A549 (cell line): ENCODE data around the gene CPA4. TPM values are rescaled to one million over a fixed set of nuclear protein-coding genes. Genes with fewer than 3 reads are reported as not detected.

Experiments
- ATAC-seq, 2 experiments: fragments of 200-7000 bp in 1 of 2; fragments of >200 bp in 1 of 2; cut with Nextera tagmentation in 1 of 2; cut with Tn5 transposase in 1 of 2; 3 replicates each; pipeline versions ENCODE4 v1.8.0 to v1.9.1; 2018 to 2020; ENCODE audit warnings: mild to moderate bottlenecking in 1 of 2, moderate library complexity in 1 of 2
- CTCF ChIA-PET: fragments of 300-600 bp; sonication (Branson Sonifier 250); formaldehyde crosslinking; extraction: SDS; loops from one replicate; lab custom pipeline; 2021; ENCODE audit warnings: antibody characterized with exemption, inconsistent platforms; lab: Yijun Ruan, JAX
- POLR2A ChIA-PET: fragments of 350-600 bp; formaldehyde crosslinking; extraction: SDS; loops from one replicate; lab custom pipeline; 2021; ENCODE audit warnings: antibody characterized with exemption, inconsistent platforms; lab: Yijun Ruan, JAX
- DNase-seq, 2 experiments: peaks; one replicate each; pipeline versions ENCODE4 v3.0.0 to v3.0.0-alpha.2; 2011 to 2016; ENCODE audit warnings: low read depth in 1 of 2, low spot score in 1 of 2
- FAIRE-seq: peaks from 2 replicates; lab custom pipeline; 2011; peaks lifted over from hg19 to GRCh38; lab: Jason Lieb, UNC
- H3K27ac ChIP-seq, 2 experiments: fragments of >200 bp; sonication (Bioruptor Twin); formaldehyde crosslinking; 3 replicates each; pipeline ENCODE4 v1.5.1; 2016 to 2017
- H3K4me1 ChIP-seq: fragments of >200 bp; sonication (Bioruptor Twin); formaldehyde crosslinking; 3 replicates; pipeline ENCODE4 v1.6.1; 2016
- H3K4me2 ChIP-seq: fragments of >200 bp; sonication (Bioruptor Twin); formaldehyde crosslinking; 3 replicates; pipeline ENCODE4 v1.6.1; 2016
- H3K4me3 ChIP-seq: fragments of >200 bp; sonication (Bioruptor Twin); formaldehyde crosslinking; 3 replicates; pipeline ENCODE4 v1.5.1; 2016
- H3K9me3 ChIP-seq: fragments of >200 bp; sonication (Bioruptor Twin); formaldehyde crosslinking; 3 replicates; pipeline ENCODE4 v1.6.1; 2016
- BCL3 ChIP-seq: fragments of >200 bp; sonication (Bioruptor Twin); formaldehyde crosslinking; IDR thresholded peaks from 3 replicates; pipeline ENCODE4 v1.6.1; 2016
- CBX2 ChIP-seq: fragments of 200-600 bp; sonication (generic); IDR thresholded peaks from 2 replicates; pipeline ENCODE4 v1.6.1; 2016; ENCODE audit warnings: low read depth, mild to moderate bottlenecking, borderline replicate concordance
- CBX8 ChIP-seq: fragments of 200-600 bp; sonication (generic); IDR thresholded peaks from 2 replicates; pipeline ENCODE4 v1.6.1; 2016
- CEBPB ChIP-seq, 2 experiments: fragments of >200 bp in 1 of 2; sonication (Bioruptor Twin) in 1 of 2; formaldehyde crosslinking in 1 of 2; IDR thresholded peaks; 2 replicates each; pipeline ENCODE4 v1.6.1; 2012 to 2016
- CTCF ChIP-seq: fragments of >200 bp; sonication (Bioruptor Twin); formaldehyde crosslinking; IDR thresholded peaks from 3 replicates; pipeline ENCODE4 v1.5.1; 2016
- EHF ChIP-seq: fragments of 250-450 bp; sonication (Bioruptor Pico); IDR thresholded peaks from 2 replicates; pipeline ENCODE4 v1.5.0; 2020; ENCODE audit warnings: mild to moderate bottlenecking
- EP300 ChIP-seq, 2 experiments: fragments of >200 bp; sonication (Bioruptor Twin); formaldehyde crosslinking; IDR thresholded peaks; 2 replicates in 1 of 2; 3 replicates in 1 of 2; pipeline ENCODE4 v1.6.1; 2016 to 2017
- FOSB ChIP-seq: fragments of 250-450 bp; sonication (Bioruptor Pico); IDR thresholded peaks from 2 replicates; pipeline ENCODE4 v1.5.0; 2020; ENCODE audit warnings: mild to moderate bottlenecking, moderate library complexity
- HDAC2 ChIP-seq: fragments of 200-600 bp; sonication (generic); IDR thresholded peaks from 2 replicates; pipeline ENCODE4 v1.6.1; 2016
- HEYL ChIP-seq: fragments of 250-450 bp; sonication (Bioruptor Pico); IDR thresholded peaks from 2 replicates; pipeline ENCODE4 v1.8.0; 2021; ENCODE audit warnings: mild to moderate bottlenecking, moderate library complexity
- HMGXB4 ChIP-seq: fragments of 250-450 bp; sonication (Bioruptor Pico); IDR thresholded peaks from 2 replicates; pipeline ENCODE4 v1.5.0; 2021; ENCODE audit warnings: mild to moderate bottlenecking, moderate library complexity, borderline replicate concordance
- HOXB5 ChIP-seq: fragments of 250-450 bp; sonication (Bioruptor Pico); IDR thresholded peaks from 2 replicates; pipeline ENCODE4 v1.5.0; 2020; ENCODE audit warnings: mild to moderate bottlenecking, moderate library complexity
- KDM5A ChIP-seq: fragments of 200-600 bp; sonication (generic); IDR thresholded peaks from 2 replicates; pipeline ENCODE4 v1.6.1; 2016; ENCODE audit warnings: antibody characterized with exemption, mild to moderate bottlenecking
- MAFK ChIP-seq: fragments of 450-650 bp; IDR thresholded peaks from 2 replicates; pipeline ENCODE4 v1.6.1; 2014; ENCODE audit not compliant: partially characterized antibody
- MAX ChIP-seq: IDR thresholded peaks from 2 replicates; pipeline ENCODE4 v1.6.1; 2012
- MAZ ChIP-seq: fragments of 150-350 bp; IDR thresholded peaks from 2 replicates; pipeline ENCODE4 v1.6.1; 2014; ENCODE audit warnings: antibody characterized with exemption, low read depth, low read length, borderline replicate concordance
- NPAS2 ChIP-seq: fragments of 250-450 bp; sonication (Bioruptor Pico); IDR thresholded peaks from 2 replicates; pipeline ENCODE4 v1.8.0; 2022; ENCODE audit warnings: mild to moderate bottlenecking, moderate library complexity, borderline replicate concordance
- NR3C1 ChIP-seq: fragments of >200 bp; sonication (Bioruptor Twin); formaldehyde crosslinking; IDR thresholded peaks from 3 replicates; pipeline ENCODE4 v1.6.1; 2017
- PBX3 ChIP-seq: IDR thresholded peaks from 2 replicates; pipeline ENCODE4 v1.6.1; 2012
- PHF8 ChIP-seq: fragments of 200-600 bp; sonication (generic); IDR thresholded peaks from 2 replicates; pipeline ENCODE4 v1.6.1; 2016; ENCODE audit warnings: low read depth, mild to moderate bottlenecking, antibody characterized with exemption, moderate library complexity, borderline replicate concordance
- RARB ChIP-seq: fragments of 250-450 bp; sonication (Bioruptor Pico); IDR thresholded peaks from 2 replicates; pipeline ENCODE4 v1.8.0; 2021; ENCODE audit warnings: mild to moderate bottlenecking, moderate library complexity
- RFX5 ChIP-seq: fragments of 450-650 bp; IDR thresholded peaks from 2 replicates; pipeline ENCODE4 v1.7.1; 2014; ENCODE audit warnings: antibody characterized with exemption, mild to moderate bottlenecking, moderate library complexity
- RNF2 ChIP-seq: fragments of 200-600 bp; sonication (generic); IDR thresholded peaks from 2 replicates; pipeline ENCODE4 v1.6.1; 2016; ENCODE audit warnings: low read depth, mild to moderate bottlenecking, antibody characterized with exemption, moderate library complexity, borderline replicate concordance
- TP53 ChIP-seq: fragments of 250-450 bp; sonication (Bioruptor Pico); IDR thresholded peaks from 2 replicates; pipeline ENCODE4 v1.5.0; 2021; ENCODE audit warnings: mild to moderate bottlenecking, moderate library complexity
- ZFP36 ChIP-seq: fragments of 450-650 bp; IDR thresholded peaks from 2 replicates; pipeline ENCODE4 v1.6.1; 2014; ENCODE audit warnings: borderline replicate concordance; ENCODE audit not compliant: partially characterized antibody
- WGBS: methylation state at CpG from one replicate; pipeline ENCODE4 v1.1.6; 2017; ENCODE audit errors: missing lambda C conversion rate; 5-methylcytosine and 5-hydroxymethylcytosine counted together
- polyA plus RNA-seq, 4 experiments: library from polyadenylated mRNA; depleted of rRNA in 3 of 4; stranded (reverse); fragments of >200 nt; fragmentation: RNase III in 1 of 4; extraction: RNeasy Plus Mini Kit Qiagen cat#74134 plus additional on column Dnase treatment in 1 of 4; gene quantifications; 2 replicates in 3 of 4; 3 replicates in 1 of 4; pipeline ENCODE4 v1.2.3, GENCODE V29; 2011 to 2017

CPA4 gene
- polyA plus RNA-seq, 2 of the 4 experiments (the other 2 are of a cell fraction): 1.0 to 7.7 TPM

GRCh38 chr7:130263130-130263529 is 29.8 kb upstream of the CPA4 start:
- ATAC-seq (no peak), DNase-seq (no peak), FAIRE-seq (no peak)
- TF ChIP-seq RFX5 (no peak), BCL3 (no peak), HOXB5 (CRISPR knock-in tag) (no peak), PHF8 (no peak), NPAS2 (CRISPR knock-in tag) (no peak), CEBPB (IDR thresholded peaks at IDR 0.05) (no peak)
- Histone ChIP-seq H3K4me1 (no peaks in the 10 kb centered on the region), H3K9me3 (peaks cover 3% of the 10 kb centered on the region), H3K4me3 (no peak overlapping the region), H3K4me2 (no peak overlapping the region), H3K27ac (no peak overlapping the region)
- ChIA-PET POLR2A (no interaction called here), CTCF (no interaction called here)
- WGBS: 52% methylated on average over 2 of the region's 2 CpGs

- ChIA-PET POLR2A (no interaction called here), CTCF (interaction anchor here (1.4 kb wide), 1 partner anchor 492 kb away, joined by 3 read pairs; no protein-coding TSS in a partner anchor)
- Histone ChIP-seq H3K4me3 (no peak within 1 kb of the TSS), H3K27ac (no peak within 1 kb of the TSS), H3K9me3 (no peaks in the 10 kb centered on the region), H3K4me1 (no peaks in the 10 kb centered on the region), H3K4me2 (no peak within 1 kb of the TSS)
- no peak for DNase-seq
- TF ChIP-seq PBX3 (no peak), HDAC2 (no peak), MAX (no peak), TP53 (CRISPR knock-in tag) (no peak), KDM5A (no peak), CBX8 (no peak)
- WGBS: 69% methylated on average over 3 of the region's 3 CpGs
- FAIRE-seq: no peak
- no peak for ATAC-seq
These were observed 26.6 kb upstream of the CPA4 start, which contains the start of gene CPA2 for GRCh38 chr7:130266258-130266960. TSS of gene CPA2 (plus strand) at chr7:130266863. CDS start at chr7:130266882, 19 bp downstream.

- Histone ChIP-seq H3K4me3 (no peak overlapping the region), H3K9me3 (no peaks in the 10 kb centered on the region), H3K4me1 (no peaks in the 10 kb centered on the region), H3K4me2 (no peak overlapping the region), H3K27ac (no peak overlapping the region)
- no peak for DNase-seq
- no peak for FAIRE-seq
- ChIA-PET CTCF (interaction anchor here (0.9 to 1.4 kb wide), 2 partner anchors 11 to 491 kb away, joined by 3 read pairs; no protein-coding TSS in a partner anchor), POLR2A (no interaction called here)
- 68% methylated on average over 1 of the region's 1 CpG for WGBS
- TF ChIP-seq TP53 (CRISPR knock-in tag) (no peak), NR3C1 (no peak), EHF (CRISPR knock-in tag) (no peak), RARB (CRISPR knock-in tag) (no peak), HMGXB4 (CRISPR knock-in tag) (no peak), RNF2 (no peak), CTCF (no peak), MAZ (no peak), CBX2 (no peak), EP300 (IDR thresholded peaks at IDR 0.05) (no peak), NPAS2 (CRISPR knock-in tag) (no peak), MAFK (no peak), ZFP36 (no peak), HEYL (CRISPR knock-in tag) (no peak), FOSB (no peak)
- ATAC-seq: no peak
These were observed 26.0 kb upstream of the CPA4 start for GRCh38 chr7:130266961-130267321.
